HEK293 (cell line): ENCODE data around the gene CIRBP.

ENCODE experiments used
- CTCF ChIA-PET: fragments of 350-600 bp; formaldehyde crosslinking; extraction: SDS; loops from one replicate; lab custom pipeline; 2021; ENCODE audit warnings: antibody characterized with exemption; lab: Yijun Ruan, JAX
- POLR2A ChIA-PET: fragments of 300-600 bp; formaldehyde crosslinking; extraction: SDS; loops from one replicate; lab custom pipeline; 2020; ENCODE audit warnings: antibody characterized with exemption, inconsistent platforms; lab: Yijun Ruan, JAX
- H3K27ac ChIP-seq: fragments of 200-500 bp; sonication (Bioruptor generic); 2 replicates; pipeline ENCODE4 v1.5.1; 2014; ENCODE audit warnings: low read depth, low read length, control low read depth, inconsistent platforms; ENCODE audit errors: extremely low read depth
- H3K36me3 ChIP-seq, 2 experiments: fragments of 200-500 bp in 1 of 2; sonication (Bioruptor generic) in 1 of 2; 1 replicate in 1 of 2; 2 replicates in 1 of 2; pipeline ENCODE4 v1.5.1; 2014 to 2017; ENCODE audit warnings: inconsistent platforms in 2 of 2, low read length in 2 of 2; ENCODE audit not compliant: control insufficient read depth in 2 of 2, insufficient read depth in 1 of 2
- H3K4me1 ChIP-seq: fragments of 200-500 bp; sonication (Bioruptor generic); 2 replicates; pipeline ENCODE4 v1.5.1; 2014; ENCODE audit warnings: mild to moderate bottlenecking, low read length, inconsistent platforms; ENCODE audit not compliant: control insufficient read depth, insufficient read depth
- H3K4me3 ChIP-seq: 2 replicates; pipeline ENCODE4 v1.5.1; 2011; ENCODE audit warnings: low read depth, mild to moderate bottlenecking, control low read depth, low read length, moderate library complexity
- H3K9me3 ChIP-seq: fragments of 200-500 bp; sonication (Bioruptor generic); 2 replicates; pipeline ENCODE4 v1.5.1; 2014; ENCODE audit warnings: low read depth, low read length, inconsistent platforms; ENCODE audit not compliant: control insufficient read depth, insufficient read depth
- GLIS2 ChIP-seq: fragments of 450-650 bp; formaldehyde crosslinking; IDR thresholded peaks from 2 replicates; pipeline ENCODE4 v1.5.1; 2016; ENCODE audit warnings: missing biosample characterization, missing genetic modification characterization
- HOXD13 ChIP-seq: sonication (generic); formaldehyde crosslinking; IDR thresholded peaks from 2 replicates; pipeline ENCODE4 v1.8.0; 2022; ENCODE audit warnings: missing genetic modification reagents, borderline replicate concordance
- MZF1 ChIP-seq: fragments of 450-650 bp; formaldehyde crosslinking; IDR thresholded peaks from 2 replicates; pipeline ENCODE4 v1.5.1; 2017; ENCODE audit warnings: missing biosample characterization, missing genetic modification characterization, borderline replicate concordance
- RBAK ChIP-seq: fragments of 450-650 bp; formaldehyde crosslinking; IDR thresholded peaks from 2 replicates; pipeline ENCODE4 v1.5.1; 2016; ENCODE audit warnings: missing biosample characterization, missing genetic modification characterization
- REPIN1 ChIP-seq: fragments of 450-650 bp; formaldehyde crosslinking; IDR thresholded peaks from 2 replicates; pipeline ENCODE4 v1.5.1; 2017; ENCODE audit warnings: missing biosample characterization, missing genetic modification characterization, low read depth
- REST ChIP-seq: fragments of 450-650 bp; formaldehyde crosslinking; IDR thresholded peaks from 2 replicates; pipeline ENCODE4 v1.5.1; 2016; ENCODE audit warnings: missing biosample characterization, missing genetic modification characterization
- ZBTB20 ChIP-seq: fragments of 450-650 bp; formaldehyde crosslinking; IDR thresholded peaks from 2 replicates; pipeline ENCODE4 v1.5.1; 2016; ENCODE audit warnings: missing biosample characterization, missing genetic modification characterization
- ZFP37 ChIP-seq: fragments of 450-650 bp; formaldehyde crosslinking; IDR thresholded peaks from 2 replicates; pipeline ENCODE4 v1.5.1; 2016; ENCODE audit warnings: missing biosample characterization, missing genetic modification characterization
- ZIC2 ChIP-seq: fragments of 450-650 bp; formaldehyde crosslinking; IDR thresholded peaks from 2 replicates; pipeline ENCODE4 v1.5.1; 2016; ENCODE audit warnings: missing biosample characterization, missing genetic modification characterization
- ZNF112 ChIP-seq: fragments of 450-650 bp; formaldehyde crosslinking; IDR thresholded peaks from 2 replicates; pipeline ENCODE4 v1.5.0; 2017; ENCODE audit warnings: missing biosample characterization, missing genetic modification characterization
- ZNF121 ChIP-seq: fragments of 450-650 bp; formaldehyde crosslinking; IDR thresholded peaks from 2 replicates; pipeline ENCODE4 v1.5.1; 2016; ENCODE audit warnings: missing biosample characterization, missing genetic modification characterization
- ZNF157 ChIP-seq: fragments of 450-650 bp; formaldehyde crosslinking; IDR thresholded peaks from 2 replicates; pipeline ENCODE4 v1.5.1; 2016; ENCODE audit warnings: missing biosample characterization, missing genetic modification characterization
- ZNF169 ChIP-seq: fragments of 450-650 bp; formaldehyde crosslinking; IDR thresholded peaks from 2 replicates; pipeline ENCODE4 v1.5.1; 2016; ENCODE audit warnings: missing biosample characterization, missing genetic modification characterization
- ZNF239 ChIP-seq: fragments of 450-650 bp; formaldehyde crosslinking; IDR thresholded peaks from 2 replicates; pipeline ENCODE4 v1.5.1; 2016; ENCODE audit warnings: missing biosample characterization, missing genetic modification characterization
- ZNF266 ChIP-seq: fragments of 450-650 bp; formaldehyde crosslinking; IDR thresholded peaks from 2 replicates; pipeline ENCODE4 v1.5.1; 2016; ENCODE audit warnings: missing biosample characterization, missing genetic modification characterization, low read depth
- ZNF311 ChIP-seq: fragments of 450-650 bp; formaldehyde crosslinking; IDR thresholded peaks from 2 replicates; pipeline ENCODE4 v1.5.1; 2017; ENCODE audit warnings: missing biosample characterization, missing genetic modification characterization, borderline replicate concordance
- ZNF37A ChIP-seq: fragments of 450-650 bp; IDR thresholded peaks from 2 replicates; pipeline ENCODE4 v1.5.1; 2018; ENCODE audit warnings: missing biosample characterization, missing genetic modification characterization
- ZNF510 ChIP-seq: fragments of 450-650 bp; formaldehyde crosslinking; IDR thresholded peaks from 2 replicates; pipeline ENCODE4 v1.5.1; 2018; ENCODE audit warnings: mild to moderate bottlenecking, missing genetic modification characterization, missing biosample characterization; ENCODE audit not compliant: insufficient replicate concordance
- ZNF514 ChIP-seq: fragments of 450-650 bp; formaldehyde crosslinking; IDR thresholded peaks from 2 replicates; pipeline ENCODE4 v1.5.1; 2016; ENCODE audit warnings: missing biosample characterization, missing genetic modification characterization
- ZNF555 ChIP-seq: fragments of 450-650 bp; formaldehyde crosslinking; conservative IDR thresholded peaks from 2 replicates; pipeline ENCODE4 v1.5.1; 2017; ENCODE audit warnings: missing biosample characterization, mild to moderate bottlenecking, missing genetic modification characterization, inconsistent platforms
- ZNF561 ChIP-seq: fragments of 450-650 bp; IDR thresholded peaks from 2 replicates; pipeline ENCODE4 v1.5.1; 2018; ENCODE audit warnings: missing biosample characterization, missing genetic modification characterization, borderline replicate concordance
- ZNF580 ChIP-seq: fragments of 450-650 bp; formaldehyde crosslinking; IDR thresholded peaks from 2 replicates; pipeline ENCODE4 v1.5.1; 2016; ENCODE audit warnings: missing biosample characterization, missing genetic modification characterization
- ZNF654 ChIP-seq: fragments of 450-650 bp; formaldehyde crosslinking; IDR thresholded peaks from 2 replicates; pipeline ENCODE4 v1.5.1; 2016; ENCODE audit warnings: low read depth, missing biosample characterization, missing genetic modification characterization
- ZNF658 ChIP-seq: fragments of 450-650 bp; formaldehyde crosslinking; IDR thresholded peaks from 2 replicates; pipeline ENCODE4; 2016; ENCODE audit warnings: missing biosample characterization, missing genetic modification characterization
- ZNF76 ChIP-seq: fragments of 450-650 bp; formaldehyde crosslinking; IDR thresholded peaks from 2 replicates; pipeline ENCODE4; 2016; ENCODE audit warnings: low read depth, missing biosample characterization, missing genetic modification characterization, borderline replicate concordance
- ZNF785 ChIP-seq: fragments of 450-650 bp; formaldehyde crosslinking; IDR thresholded peaks from 2 replicates; pipeline ENCODE4 v1.5.1; 2016; ENCODE audit warnings: missing biosample characterization, missing genetic modification characterization
- TF ChIP-seq, protein P1 (sequence below): fragments of 450-650 bp; formaldehyde crosslinking; IDR thresholded peaks from 2 replicates; pipeline ENCODE4 v1.5.1; 2016; ENCODE audit warnings: missing biosample characterization, missing genetic modification characterization
- TF ChIP-seq, protein P2 (sequence below): fragments of 450-650 bp; formaldehyde crosslinking; IDR thresholded peaks from 2 replicates; pipeline ENCODE4 v1.5.1; 2016; ENCODE audit warnings: missing biosample characterization, missing genetic modification characterization
- TF ChIP-seq, protein P3 (sequence below): fragments of 450-650 bp; formaldehyde crosslinking; IDR thresholded peaks from 2 replicates; pipeline ENCODE4 v1.5.1; 2017; ENCODE audit warnings: missing biosample characterization, missing genetic modification characterization

CIRBP gene

DNA sequence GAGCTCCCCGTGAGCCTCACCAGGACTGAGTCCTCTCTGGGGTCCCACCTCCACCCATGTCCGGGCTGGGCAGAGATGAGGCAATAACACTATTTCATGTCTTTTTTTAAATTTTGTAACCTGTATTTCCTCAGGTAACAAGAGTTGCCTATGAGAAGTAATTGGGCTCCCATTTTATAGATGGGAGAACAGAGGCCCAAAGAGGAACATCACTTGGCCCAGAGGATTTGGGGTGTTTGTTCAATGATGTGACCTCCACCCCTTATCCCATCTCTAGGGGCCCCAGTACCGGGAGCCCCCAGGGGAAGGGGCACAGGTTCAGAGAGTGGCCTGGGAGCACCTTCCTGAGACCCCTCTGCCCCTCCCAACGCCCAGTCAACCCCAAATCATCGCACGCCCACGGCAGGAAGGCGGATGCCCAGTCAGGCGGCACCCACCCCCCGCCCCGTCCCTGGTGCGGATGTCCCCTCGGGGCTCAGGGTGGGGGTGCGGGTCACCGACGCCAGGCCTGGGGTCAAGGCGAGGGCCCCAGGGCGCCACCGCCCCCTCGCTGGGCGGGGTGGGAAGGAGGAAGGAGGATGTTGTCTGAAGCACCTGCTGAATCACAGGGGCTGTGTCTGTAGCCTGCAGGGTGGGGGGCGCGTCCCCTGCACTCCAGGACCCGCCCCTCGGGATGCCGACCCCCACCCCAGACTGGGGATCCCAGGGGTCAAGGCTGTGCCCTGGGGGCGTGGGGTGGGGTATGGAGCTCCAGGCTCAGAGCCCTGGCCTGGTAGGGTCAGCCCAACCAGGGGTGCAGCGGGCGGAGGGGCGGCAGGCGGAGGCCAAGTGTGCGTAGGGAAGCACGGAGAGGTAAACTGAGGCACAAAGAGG, 9.0 kb upstream of the CIRBP start:
- peaks cover 23% of the 10 kb centered on the region for H3K4me1 ChIP-seq
- ChIA-PET CTCF (interaction anchor here (11.3 kb wide), 1 partner anchor 15 kb away, joined by 299 read pairs; no protein-coding TSS in a partner anchor), POLR2A (interaction anchor here (0.6 to 10.8 kb wide), 7 partner anchors 6 to 400 kb away, joined by 3 to 407 read pairs (median 4); partner anchors contain the start of genes ATP5F1D, CIRBP and FAM174C)
- H3K9me3 ChIP-seq: no peaks in the 10 kb centered on the region
- H3K4me3 ChIP-seq: peak overlapping the region; percentile 26
- peaks cover 21 to 30% of the 10 kb centered on the region in 2 experiments for H3K36me3 ChIP-seq
- H3K27ac ChIP-seq: peak overlapping the region; percentile 63
- TF ChIP-seq ZIC2 (tag by site-specific recombination): 0 out of 2 replicates have a peak, but pooled peaks have one; percentile 45
- no peak for TF ChIP-seq REST
- TF ChIP-seq, protein P1, sequence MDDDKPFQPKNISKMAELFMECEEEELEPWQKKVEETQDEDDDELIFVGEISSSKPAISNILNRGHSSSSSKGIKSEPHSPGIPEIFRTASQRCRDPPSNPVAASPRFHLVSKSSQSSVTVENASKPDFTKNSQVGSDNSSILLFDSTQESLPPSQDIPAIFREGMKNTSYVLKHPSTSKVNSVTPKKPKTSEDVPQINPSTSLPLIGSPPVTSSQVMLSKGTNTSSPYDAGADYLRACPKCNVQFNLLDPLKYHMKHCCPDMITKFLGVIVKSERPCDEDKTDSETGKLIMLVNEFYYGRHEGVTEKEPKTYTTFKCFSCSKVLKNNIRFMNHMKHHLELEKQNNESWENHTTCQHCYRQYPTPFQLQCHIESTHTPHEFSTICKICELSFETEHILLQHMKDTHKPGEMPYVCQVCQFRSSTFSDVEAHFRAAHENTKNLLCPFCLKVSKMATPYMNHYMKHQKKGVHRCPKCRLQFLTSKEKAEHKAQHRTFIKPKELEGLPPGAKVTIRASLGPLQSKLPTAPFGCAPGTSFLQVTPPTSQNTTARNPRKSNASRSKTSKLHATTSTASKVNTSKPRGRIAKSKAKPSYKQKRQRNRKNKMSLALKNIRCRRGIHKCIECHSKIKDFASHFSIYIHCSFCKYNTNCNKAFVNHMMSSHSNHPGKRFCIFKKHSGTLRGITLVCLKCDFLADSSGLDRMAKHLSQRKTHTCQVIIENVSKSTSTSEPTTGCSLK (tag by site-specific recombination): no peak
- TF ChIP-seq ZNF266: no peak
- no peak for TF ChIP-seq ZNF37A (tag by site-specific recombination)
- no peak for TF ChIP-seq ZFP37
- no peak for TF ChIP-seq REPIN1
- no peak for TF ChIP-seq ZNF157 (tag by site-specific recombination)
- peak; percentile 93 for TF ChIP-seq GLIS2 (tag by site-specific recombination)
- TF ChIP-seq, protein P2, sequence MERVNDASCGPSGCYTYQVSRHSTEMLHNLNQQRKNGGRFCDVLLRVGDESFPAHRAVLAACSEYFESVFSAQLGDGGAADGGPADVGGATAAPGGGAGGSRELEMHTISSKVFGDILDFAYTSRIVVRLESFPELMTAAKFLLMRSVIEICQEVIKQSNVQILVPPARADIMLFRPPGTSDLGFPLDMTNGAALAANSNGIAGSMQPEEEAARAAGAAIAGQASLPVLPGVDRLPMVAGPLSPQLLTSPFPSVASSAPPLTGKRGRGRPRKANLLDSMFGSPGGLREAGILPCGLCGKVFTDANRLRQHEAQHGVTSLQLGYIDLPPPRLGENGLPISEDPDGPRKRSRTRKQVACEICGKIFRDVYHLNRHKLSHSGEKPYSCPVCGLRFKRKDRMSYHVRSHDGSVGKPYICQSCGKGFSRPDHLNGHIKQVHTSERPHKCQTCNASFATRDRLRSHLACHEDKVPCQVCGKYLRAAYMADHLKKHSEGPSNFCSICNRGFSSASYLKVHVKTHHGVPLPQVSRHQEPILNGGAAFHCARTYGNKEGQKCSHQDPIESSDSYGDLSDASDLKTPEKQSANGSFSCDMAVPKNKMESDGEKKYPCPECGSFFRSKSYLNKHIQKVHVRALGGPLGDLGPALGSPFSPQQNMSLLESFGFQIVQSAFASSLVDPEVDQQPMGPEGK (tag by site-specific recombination): no peak
- TF ChIP-seq ZBTB20: no peak
- 0 out of 2 replicates have a peak, but pooled peaks have one; percentile 31 for TF ChIP-seq ZNF580 (tag by site-specific recombination)
- TF ChIP-seq ZNF112 (tag by site-specific recombination): no peak
- TF ChIP-seq RBAK (tag by site-specific recombination): no peak
- no peak for TF ChIP-seq HOXD13 (CRISPR knock-in tag)
- TF ChIP-seq ZNF311 (tag by site-specific recombination): no peak
- no peak for TF ChIP-seq ZNF169 (tag by site-specific recombination)
- no peak for TF ChIP-seq ZNF514 (tag by site-specific recombination)
- no peak for TF ChIP-seq ZNF654 (tag by site-specific recombination)
- no peak for TF ChIP-seq ZNF555
- no peak for TF ChIP-seq MZF1 (tag by site-specific recombination)
- TF ChIP-seq ZNF658 (tag by site-specific recombination): no peak
- no peak for TF ChIP-seq ZNF785
- TF ChIP-seq ZNF510: no peak
- no peak for TF ChIP-seq ZNF239 (tag by site-specific recombination)
- TF ChIP-seq ZNF76: no peak
- no peak for TF ChIP-seq ZNF121 (tag by site-specific recombination)
- TF ChIP-seq ZNF561: no peak
- TF ChIP-seq, protein P3, sequence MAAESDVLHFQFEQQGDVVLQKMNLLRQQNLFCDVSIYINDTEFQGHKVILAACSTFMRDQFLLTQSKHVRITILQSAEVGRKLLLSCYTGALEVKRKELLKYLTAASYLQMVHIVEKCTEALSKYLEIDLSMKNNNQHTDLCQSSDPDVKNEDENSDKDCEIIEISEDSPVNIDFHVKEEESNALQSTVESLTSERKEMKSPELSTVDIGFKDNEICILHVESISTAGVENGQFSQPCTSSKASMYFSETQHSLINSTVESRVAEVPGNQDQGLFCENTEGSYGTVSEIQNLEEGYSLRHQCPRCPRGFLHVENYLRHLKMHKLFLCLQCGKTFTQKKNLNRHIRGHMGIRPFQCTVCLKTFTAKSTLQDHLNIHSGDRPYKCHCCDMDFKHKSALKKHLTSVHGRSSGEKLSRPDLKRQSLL (tag by site-specific recombination): no peak
